ENCODE results near the gene LCP2.

The LCP2 gene

GRCh38 chr5:170319301-170319700, 21.7 kb upstream of the LCP2 start:
- no peak for DNase-seq (ENCODE audit: low read depth)
- no peak for TF ChIP-seq MAX (IDR thresholded peaks at IDR 0.05; ENCODE audit: low read depth, low read length)
- no peak for TF ChIP-seq CTCF (IDR thresholded peaks at IDR 0.05; ENCODE audit: low read depth, low read length)
- no peak for TF ChIP-seq MYC (IDR thresholded peaks at IDR 0.05; ENCODE audit: low read depth, low read length)
- TF ChIP-seq POLR2A (IDR thresholded peaks at IDR 0.05; ENCODE audit: extremely low read depth, insufficient read length): no peak
- H3K4me3 ChIP-seq (ENCODE audit: low read depth, low read length): no peak overlapping the region

GRCh38 chr5:170317499-170317898, 19.9 kb upstream of the LCP2 start:
- H3K4me3 ChIP-seq (ENCODE audit: low read depth, low read length): no peak overlapping the region
- TF ChIP-seq POLR2A (IDR thresholded peaks at IDR 0.05; ENCODE audit: extremely low read depth, insufficient read length): no peak
- TF ChIP-seq MYC (IDR thresholded peaks at IDR 0.05; ENCODE audit: low read depth, low read length): no peak
- no peak for TF ChIP-seq MAX (IDR thresholded peaks at IDR 0.05; ENCODE audit: low read depth, low read length)
- TF ChIP-seq CTCF (IDR thresholded peaks at IDR 0.05; ENCODE audit: low read depth, low read length): no peak
- DNase-seq (ENCODE audit: low read depth): no peak

- no peak for TF ChIP-seq MAX (IDR thresholded peaks at IDR 0.05; ENCODE audit: low read depth, low read length)
- TF ChIP-seq CTCF (IDR thresholded peaks at IDR 0.05; ENCODE audit: low read depth, low read length): no peak
- no peak for TF ChIP-seq POLR2A (IDR thresholded peaks at IDR 0.05; ENCODE audit: extremely low read depth, insufficient read length)
- TF ChIP-seq MYC (IDR thresholded peaks at IDR 0.05; ENCODE audit: low read depth, low read length): no peak
- H3K4me3 ChIP-seq (ENCODE audit: low read depth, low read length): no peak overlapping the region
- DNase-seq (ENCODE audit: low read depth): no peak
These were observed 19.4 kb upstream of the LCP2 start for GRCh38 chr5:170316937-170317336.

- H3K4me3 ChIP-seq (ENCODE audit: low read depth, low read length): no peak overlapping the region
- no peak for DNase-seq (ENCODE audit: low read depth)
- TF ChIP-seq CTCF (IDR thresholded peaks at IDR 0.05; ENCODE audit: low read depth, low read length) (no peak), POLR2A (IDR thresholded peaks at IDR 0.05; ENCODE audit: extremely low read depth, insufficient read length) (no peak), MYC (IDR thresholded peaks at IDR 0.05; ENCODE audit: low read depth, low read length) (no peak), MAX (IDR thresholded peaks at IDR 0.05; ENCODE audit: low read depth, low read length) (no peak)
These were observed 17.6 kb upstream of the LCP2 start for GRCh38 chr5:170315154-170315553.

GRCh38 chr5:170314541-170315095, 17.0 kb upstream of the LCP2 start:
- DNase-seq (ENCODE audit: low read depth): no peak
- TF ChIP-seq MAX (IDR thresholded peaks at IDR 0.05; ENCODE audit: low read depth, low read length) (no peak), MYC (IDR thresholded peaks at IDR 0.05; ENCODE audit: low read depth, low read length) (no peak), CTCF (IDR thresholded peaks at IDR 0.05; ENCODE audit: low read depth, low read length) (no peak), POLR2A (IDR thresholded peaks at IDR 0.05; ENCODE audit: extremely low read depth, insufficient read length) (no peak)
- H3K4me3 ChIP-seq (ENCODE audit: low read depth, low read length): no peak overlapping the region

All from NB4 (cell line).